HG02763 (cell line): ENCODE measurements around the gene PRPF4.

Experiments used
- ATAC-seq: cut with Tn5 transposase; IDR thresholded peaks from one replicate; pipeline ENCODE4 v1.9.1; 2021; ENCODE audit warnings: mild to moderate bottlenecking, moderate library complexity; ENCODE audit not compliant: unreplicated experiment

Gene PRPF4

GRCh38 chr9:113310538-113310937, 35.1 kb downstream of the PRPF4 start:
- no peak for ATAC-seq

- no peak for ATAC-seq
Observed at GRCh38 chr9:113311961-113312360, 36.5 kb downstream of the PRPF4 start.

- no peak for ATAC-seq
Observed at GRCh38 chr9:113313261-113313660, 37.8 kb downstream of the PRPF4 start.

GRCh38 chr9:113315231-113315630, 39.8 kb downstream of the PRPF4 start:
- no peak for ATAC-seq

- ATAC-seq = no peak
Observed at GRCh38 chr9:113316030-113316429, 40.6 kb downstream of the PRPF4 start.

GRCh38 chr9:113317777-113318176, 42.3 kb downstream of the PRPF4 start:
- ATAC-seq = no peak

GRCh38 chr9:113319054-113319453, 43.6 kb downstream of the PRPF4 start:
- ATAC-seq = no peak

GRCh38 chr9:113320051-113320450, 44.6 kb downstream of the PRPF4 start:
- no peak for ATAC-seq

- ATAC-seq = no peak
Observed at GRCh38 chr9:113322671-113323070, 47.2 kb downstream of the PRPF4 start.

- ATAC-seq = no peak
Observed at GRCh38 chr9:113326230-113326629, 50.8 kb downstream of the PRPF4 start.

- ATAC-seq = no peak
Observed at GRCh38 chr9:113328045-113328782, 52.8 kb downstream of the PRPF4 start.

- no peak for ATAC-seq
Observed at GRCh38 chr9:113331780-113332179, 56.3 kb downstream of the PRPF4 start.

- no peak for ATAC-seq
Observed at GRCh38 chr9:113337714-113338113, 62.3 kb downstream of the PRPF4 start.

- ATAC-seq = peak; percentile 96
Observed at GRCh38 chr9:113340011-113340699, 64.7 kb downstream of the PRPF4 start, which contains the start of gene WDR31. TSS of gene WDR31 (minus strand) at chr9:113340275. CDS start at chr9:113332022, 8,253 bp downstream.

- ATAC-seq = no peak
Observed at GRCh38 chr9:113341712-113342410, 66.4 kb downstream of the PRPF4 start.
